ENCODE measurements around the gene JAKMIP2.

DNA sequence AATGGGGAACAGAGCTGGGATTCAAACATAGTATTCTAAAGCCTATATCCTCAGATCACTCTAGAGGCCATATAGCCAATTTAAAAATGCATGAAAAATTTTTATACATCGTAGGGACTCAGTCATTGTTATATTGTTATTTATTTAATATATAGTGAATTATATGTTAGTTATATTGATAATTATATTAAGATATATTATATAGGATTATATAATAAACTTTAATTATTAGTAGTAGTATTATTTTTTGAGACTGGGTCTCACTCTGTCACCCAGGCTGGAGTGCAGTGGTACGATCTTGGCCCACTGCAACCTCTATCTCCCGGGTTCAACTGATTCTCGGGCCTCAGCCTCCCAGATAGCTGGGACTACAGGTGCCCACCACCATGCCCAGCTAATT is 206.9 kb downstream of the JAKMIP2 start:
- TF ChIP-seq POLR2A (IDR thresholded peaks at IDR 0.05; ENCODE audit: low read length) (no peak), GATA1 (IDR thresholded peaks at IDR 0.05; ENCODE audit: low read depth, low read length) (no peak)
